Activated CD8-positive, alpha-beta T cell treated with anti-CD3 and anti-CD28 coated beads for 36 hours (primary cell): ENCODE data around the gene CEACAM20. TPM values are rescaled to one million over a fixed set of nuclear protein-coding genes. Genes with fewer than 3 reads are reported as not detected.
"Not testable (repeated sequence)": the region's sequence is repeated elsewhere in the genome, so short reads cannot be mapped to it uniquely, and the experiment has no call there.

Experiments used
- ATAC-seq: fragments of 200-7000 bp; cut with Tn5 transposase; one replicate; pipeline ENCODE4 v1.10.0; 2021; ENCODE audit warnings: mild to moderate bottlenecking, moderate library complexity
- CTCF ChIA-PET: fragments of 350-600 bp; sonication (Branson Sonifier 250); formaldehyde crosslinking; loops from one replicate; lab custom pipeline; 2021; ENCODE audit warnings: antibody characterized with exemption; lab: Charles Lee
- POLR2A ChIA-PET: fragments of 350-600 bp; sonication (Branson Sonifier 250); formaldehyde crosslinking; loops from one replicate; lab custom pipeline; 2021; ENCODE audit warnings: antibody characterized with exemption; lab: Charles Lee
- DNase-seq: peaks from one replicate; pipeline ENCODE4 v3.0.0-alpha.2; 2020
- H3K27ac Mint-ChIP-seq: one replicate; pipeline ENCODE4 v1.8.0; 2021; ENCODE audit warnings: mild to moderate bottlenecking, mixed read lengths
- H3K27me3 Mint-ChIP-seq: one replicate; pipeline ENCODE4 v1.8.0; 2021; ENCODE audit warnings: mixed read lengths
- H3K36me3 Mint-ChIP-seq: one replicate; pipeline ENCODE4 v1.8.0; 2021; ENCODE audit warnings: low read depth, mixed read lengths
- H3K4me1 Mint-ChIP-seq: one replicate; pipeline ENCODE4 v1.8.0; 2021; ENCODE audit warnings: low read depth, mixed read lengths
- H3K4me3 Mint-ChIP-seq: one replicate; pipeline ENCODE4 v1.8.0; 2021; ENCODE audit warnings: mild to moderate bottlenecking, moderate library complexity, mixed read lengths
- H3K9me3 Mint-ChIP-seq: one replicate; pipeline ENCODE4 v1.8.0; 2021; ENCODE audit warnings: mixed read lengths
- CTCF ChIP-seq: fragments of 200-600 bp; IDR thresholded peaks from one replicate; pipeline ENCODE4 v1.8.0; 2022; ENCODE audit warnings: antibody characterized with exemption, mild to moderate bottlenecking
- intact Hi-C: fragments of 100-400 bp; cut with micrococcal nuclease; formaldehyde crosslinking; loops from one replicate; pipeline ENCODE4 v1.10.0; 2022
- total RNA-seq, 2 experiments: library from RNA; stranded (reverse); gene quantifications; one replicate each; pipeline ENCODE4 v1.2.3, GENCODE V29; 2021

Gene CEACAM20
- total RNA-seq, 2 experiments from 2014 or later, result not detected

- ChIA-PET CTCF (no interaction called here), POLR2A (no interaction called here)
- intact Hi-C loops, result no loop called here
- ATAC-seq (no peak), DNase-seq (no peak)
- peaks cover 6% of the 10 kb centered on the region for H3K9me3 Mint-ChIP-seq
- TF ChIP-seq CTCF, result no peak
- no peaks in the 10 kb centered on the region for H3K36me3 Mint-ChIP-seq
- H3K27me3 Mint-ChIP-seq, result peaks cover 3% of the 10 kb centered on the region
- no peak overlapping the region for H3K4me3 Mint-ChIP-seq
- no peak overlapping the region for H3K27ac Mint-ChIP-seq
- no peaks in the 10 kb centered on the region for H3K4me1 Mint-ChIP-seq
Measured at GRCh38 chr19:44557933-44558332, 28.5 kb upstream of the CEACAM20 start.

DNA sequence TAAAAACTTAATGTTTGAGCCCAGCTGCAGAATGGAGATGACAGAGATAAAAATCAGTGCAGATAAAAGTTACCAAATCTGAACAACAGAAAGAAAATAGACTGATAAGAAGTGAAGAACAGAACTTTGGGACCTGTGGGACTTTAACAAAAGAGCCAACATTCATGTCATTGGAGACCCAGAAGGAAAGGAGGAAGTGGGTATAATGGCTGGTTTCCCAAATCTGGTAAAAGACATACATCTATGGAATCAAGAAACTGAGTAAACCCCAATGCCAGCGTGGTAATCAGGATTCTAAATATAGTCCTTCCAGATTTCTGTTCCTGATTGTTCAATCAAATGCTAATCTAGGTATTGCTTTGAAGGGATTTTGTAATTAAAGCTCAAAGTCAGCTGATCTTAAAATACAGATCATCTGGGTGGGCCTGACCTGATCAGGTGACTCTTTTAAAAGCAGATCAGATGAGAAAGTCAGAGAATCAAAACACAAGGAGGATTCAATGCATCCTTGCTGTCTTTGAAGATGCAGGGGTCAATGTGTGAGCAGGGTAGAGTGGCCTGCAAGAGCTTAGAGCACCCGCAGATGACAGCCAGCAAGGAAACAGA is 25.3 kb upstream of the CEACAM20 start:
- intact Hi-C loops, result no loop called here
- Mint-ChIP-seq H3K27ac (no peak overlapping the region), H3K4me3 (no peak overlapping the region), H3K9me3 (peaks cover 12% of the 10 kb centered on the region), H3K36me3 (no peaks in the 10 kb centered on the region), H3K27me3 (peaks cover 5% of the 10 kb centered on the region), H3K4me1 (no peaks in the 10 kb centered on the region)
- POLR2A ChIA-PET, result no interaction called here
- ATAC-seq (no peak), DNase-seq (no peak)
- CTCF ChIA-PET, result no interaction called here
- TF ChIP-seq CTCF, result no peak

- Mint-ChIP-seq H3K9me3 (peaks cover 13% of the 10 kb centered on the region), H3K4me1 (no peaks in the 10 kb centered on the region), H3K4me3 (no peak overlapping the region), H3K27me3 (peaks cover 5% of the 10 kb centered on the region), H3K27ac (no peak overlapping the region), H3K36me3 (no peaks in the 10 kb centered on the region)
- ChIA-PET POLR2A (no interaction called here), CTCF (no interaction called here)
- TF ChIP-seq CTCF, result no peak
- no peak for ATAC-seq
- intact Hi-C loops, result no loop called here
- no peak for DNase-seq
Measured at GRCh38 chr19:44553478-44554171, 24.1 kb upstream of the CEACAM20 start.

- H3K4me3 Mint-ChIP-seq, result no peak overlapping the region
- no peaks in the 10 kb centered on the region for H3K4me1 Mint-ChIP-seq
- intact Hi-C loops, result no loop called here
- H3K9me3 Mint-ChIP-seq, result peaks cover 13% of the 10 kb centered on the region
- H3K27me3 Mint-ChIP-seq, result peaks cover 5% of the 10 kb centered on the region
- POLR2A ChIA-PET, result no interaction called here
- H3K36me3 Mint-ChIP-seq, result no peaks in the 10 kb centered on the region
- peak; percentile 46 for TF ChIP-seq CTCF
- H3K27ac Mint-ChIP-seq, result no peak overlapping the region
- CTCF ChIA-PET, result interaction anchor here (1.6 kb wide), 1 partner anchor 31 kb away, joined by 4 read pairs; no protein-coding TSS in a partner anchor
- peak; percentile 70 for DNase-seq
- peak; percentile 77 for ATAC-seq
Measured at GRCh38 chr19:44552324-44552723, 22.8 kb upstream of the CEACAM20 start.

DNA sequence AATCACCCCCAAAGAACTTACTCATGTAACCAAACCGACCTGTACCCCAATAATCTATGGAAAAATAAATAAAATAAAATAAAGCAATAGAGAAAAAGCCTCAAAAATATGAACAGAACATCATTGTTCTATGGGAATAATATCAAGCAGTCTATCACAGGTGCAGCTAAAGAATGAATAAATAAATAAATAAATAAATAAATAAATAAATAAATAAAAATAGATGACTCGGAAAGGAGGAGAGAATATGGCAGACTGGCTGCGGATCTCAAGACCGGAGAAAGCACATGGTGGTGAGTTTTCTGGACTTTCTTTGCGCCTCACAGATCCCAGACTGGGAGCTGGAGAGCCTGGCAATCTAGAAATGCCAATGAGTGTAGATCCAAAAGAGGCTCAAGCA is 22.4 kb upstream of the CEACAM20 start:
- ATAC-seq (no peak), DNase-seq (no peak)
- H3K27ac Mint-ChIP-seq, result no peak overlapping the region
- no peak for TF ChIP-seq CTCF
- H3K4me3 Mint-ChIP-seq, result no peak overlapping the region
- intact Hi-C loops, result no loop called here
- POLR2A ChIA-PET, result no interaction called here
- CTCF ChIA-PET, result interaction anchor here (0.9 to 1.6 kb wide), 2 partner anchors 19 to 31 kb away, joined by 4 read pairs; no protein-coding TSS in a partner anchor
- no peaks in the 10 kb centered on the region for H3K36me3 Mint-ChIP-seq
- H3K4me1 Mint-ChIP-seq, result no peaks in the 10 kb centered on the region
- peaks cover 13% of the 10 kb centered on the region for H3K9me3 Mint-ChIP-seq
- H3K27me3 Mint-ChIP-seq, result peaks cover 5% of the 10 kb centered on the region

DNA sequence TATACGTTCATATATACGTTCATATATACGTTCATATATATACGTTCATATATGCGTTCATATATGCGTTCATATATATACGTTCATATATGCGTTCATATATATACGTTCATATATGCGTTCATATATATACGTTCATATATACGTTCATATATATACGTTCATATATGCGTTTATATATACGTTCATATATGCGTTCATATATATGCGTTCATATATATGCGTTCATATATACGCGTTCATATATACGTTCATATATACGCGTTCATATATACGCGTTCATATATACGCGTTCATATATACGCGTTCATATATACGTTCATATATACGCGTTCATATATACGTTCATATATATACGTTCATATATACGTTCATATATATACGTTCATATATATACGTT is 21.5 kb upstream of the CEACAM20 start:
- H3K27ac Mint-ChIP-seq, intact Hi-C loops, ATAC-seq, H3K4me1 Mint-ChIP-seq, H3K36me3 Mint-ChIP-seq, POLR2A ChIA-PET, DNase-seq, H3K4me3 Mint-ChIP-seq, H3K27me3 Mint-ChIP-seq: not testable (repeated sequence)
- CTCF ChIA-PET, result interaction anchor here (0.9 kb wide), 1 partner anchor 20 kb away, joined by 4 read pairs; no protein-coding TSS in a partner anchor
- peaks cover 13% of the 10 kb centered on the region for H3K9me3 Mint-ChIP-seq
